ENCODE data around the gene MAP4K2.

Gene MAP4K2

DNA sequence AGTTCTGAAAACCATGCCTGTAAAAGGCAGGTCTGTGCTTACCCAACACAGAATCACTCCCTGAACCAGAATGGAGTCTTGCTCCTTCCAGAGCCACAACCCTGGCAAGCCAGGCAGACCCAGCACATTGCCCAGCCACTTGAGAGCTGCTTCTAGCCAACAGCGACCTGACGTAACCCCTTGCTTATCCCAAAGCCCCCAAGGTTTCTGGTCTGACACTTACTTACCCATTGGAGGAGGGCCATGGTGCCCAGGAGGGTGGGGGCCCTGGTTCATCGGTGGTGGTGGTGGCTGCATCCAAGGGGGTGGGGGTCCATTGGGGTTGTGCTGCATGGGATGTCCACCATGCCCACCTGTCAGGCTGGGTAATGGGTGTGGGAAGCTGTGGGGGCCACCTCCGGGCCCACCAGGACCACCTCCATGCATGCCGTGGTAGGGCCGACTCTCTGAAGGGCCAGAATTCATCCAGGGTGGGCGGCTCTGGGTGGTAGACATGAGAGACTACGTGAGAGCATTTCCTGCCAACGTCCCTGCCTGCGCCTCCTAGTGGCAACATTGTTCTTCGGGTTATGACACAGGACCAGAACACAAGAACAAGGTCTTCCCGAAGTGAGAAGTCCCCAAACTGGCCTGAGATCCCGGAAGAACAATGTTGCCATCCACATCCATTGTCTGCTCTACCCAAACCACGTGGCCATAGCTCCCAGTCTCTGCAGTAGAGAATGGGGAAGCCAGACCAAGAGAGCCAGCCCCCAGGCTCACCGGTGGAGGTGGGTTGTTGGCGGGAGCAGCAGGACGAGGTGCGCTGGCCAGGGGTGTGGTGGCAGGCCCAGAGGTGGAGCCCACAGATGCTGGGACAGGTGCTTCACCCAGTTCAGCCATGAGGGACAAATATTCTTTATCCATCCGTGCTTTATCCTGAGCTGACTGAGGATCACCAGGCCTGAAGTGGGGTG is 35.4 kb downstream of the MAP4K2 start:
- DNase-seq (ENCODE audit: low spot score) = peak; percentile 86

DNA sequence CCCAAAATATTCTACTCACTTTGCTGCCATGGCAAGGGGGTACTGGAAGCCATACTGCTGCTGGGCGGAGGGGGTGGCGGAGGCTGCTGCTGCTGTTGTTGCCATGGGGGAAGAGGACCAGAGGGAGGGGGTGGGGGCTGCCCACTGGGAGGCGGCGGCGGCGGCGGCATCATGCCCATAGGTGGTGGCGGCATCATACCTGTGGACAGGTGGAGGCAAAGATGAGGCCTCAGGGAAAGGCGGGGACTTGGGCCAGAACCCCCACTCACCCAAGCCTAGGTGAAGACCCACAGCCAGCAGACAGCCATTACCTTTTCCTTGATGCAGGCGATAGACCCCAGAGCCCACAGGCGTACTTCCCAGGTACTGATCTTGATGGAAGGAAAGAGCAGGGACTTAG is 36.1 kb downstream of the MAP4K2 start:
- DNase-seq (ENCODE audit: low spot score) = no peak

DNA sequence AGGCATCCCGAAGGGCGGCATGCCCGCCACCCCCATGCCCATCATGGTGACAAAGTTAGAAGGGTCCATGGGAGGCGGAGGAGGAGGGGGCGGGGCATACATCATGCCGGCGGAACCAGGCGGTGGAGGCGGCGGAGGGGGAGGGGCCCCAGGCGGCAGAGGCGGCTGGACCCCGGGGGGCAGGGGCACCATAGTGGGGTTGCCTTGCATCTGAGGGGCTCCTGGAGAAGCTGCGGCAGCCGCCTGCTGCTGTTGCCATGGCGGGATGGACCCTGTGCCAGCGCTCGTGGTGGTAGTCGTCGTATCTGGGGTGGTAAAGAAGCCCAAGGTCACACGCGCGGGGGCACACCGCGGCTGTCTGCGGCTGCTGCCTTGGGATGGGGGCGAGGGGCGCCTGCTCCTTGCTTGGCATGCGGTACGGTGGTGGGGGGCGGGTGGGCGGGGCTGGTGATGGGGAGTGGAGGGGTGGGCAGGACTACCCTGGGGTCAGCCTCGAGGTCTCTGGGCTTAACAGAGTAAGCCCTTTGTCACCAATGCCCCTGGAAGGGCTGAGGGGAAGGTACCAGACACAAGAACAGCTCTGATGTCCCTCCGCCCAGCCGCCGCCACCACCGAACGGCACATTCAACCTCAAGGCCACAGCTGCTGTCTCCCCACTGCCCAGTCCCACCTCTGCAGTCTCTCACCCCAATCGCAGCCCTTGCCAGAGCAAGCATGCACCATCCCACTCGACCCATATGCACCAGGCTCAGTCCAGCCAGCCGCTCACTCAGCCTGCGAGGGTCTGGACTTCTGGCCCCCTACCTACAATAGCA is 37.0 kb downstream of the MAP4K2 start:
- DNase-seq (ENCODE audit: low spot score) = peak; percentile 47

DNA sequence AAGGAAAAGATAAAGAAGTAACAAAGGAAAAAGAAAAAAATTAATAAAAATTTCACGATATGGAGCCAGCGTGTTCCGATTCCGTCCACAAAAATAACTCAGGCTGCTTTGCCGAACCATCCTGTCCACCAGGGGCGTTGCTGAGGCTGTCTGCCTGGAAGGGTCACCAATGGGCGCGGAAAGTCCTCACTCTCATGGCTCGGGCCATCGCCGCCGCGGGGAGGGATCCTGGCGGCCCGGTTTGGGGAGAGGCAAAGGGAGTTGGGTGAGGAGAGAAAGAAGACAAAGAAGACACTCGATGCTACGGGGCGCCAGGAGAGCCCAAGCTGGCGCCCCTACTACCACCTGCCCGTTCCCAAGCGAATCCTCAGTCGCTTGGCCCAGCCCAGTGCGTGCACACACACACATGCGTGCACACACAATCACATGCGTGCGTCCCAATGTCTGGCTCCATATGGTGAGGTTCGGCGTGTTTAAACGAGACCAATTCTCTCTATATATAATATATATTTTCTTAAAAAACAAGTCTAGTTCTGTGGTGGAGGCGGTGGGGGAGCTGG is 37.6 kb downstream of the MAP4K2 start:
- peak; percentile 54 for DNase-seq (ENCODE audit: low spot score)

DNA sequence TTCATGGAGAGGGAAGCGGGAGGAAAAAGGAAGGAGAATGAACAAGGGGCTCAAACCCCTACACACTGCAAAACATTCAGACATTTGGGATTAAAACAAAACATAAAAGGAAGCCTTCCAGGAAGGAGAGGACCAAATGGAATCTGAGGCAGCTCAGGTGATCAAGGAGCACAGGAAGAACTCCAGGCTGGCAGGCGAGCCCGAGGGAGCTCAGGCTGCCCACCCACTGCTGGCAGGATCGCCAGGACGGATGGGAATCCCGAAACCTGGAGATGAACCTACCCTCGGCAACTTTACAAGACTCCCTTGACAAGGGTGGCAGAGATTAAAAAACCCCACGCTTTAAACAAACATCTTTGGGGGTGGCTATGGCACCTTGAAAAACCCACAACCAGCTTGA is 38.3 kb downstream of the MAP4K2 start:
- no peak for DNase-seq (ENCODE audit: low spot score)

DNA sequence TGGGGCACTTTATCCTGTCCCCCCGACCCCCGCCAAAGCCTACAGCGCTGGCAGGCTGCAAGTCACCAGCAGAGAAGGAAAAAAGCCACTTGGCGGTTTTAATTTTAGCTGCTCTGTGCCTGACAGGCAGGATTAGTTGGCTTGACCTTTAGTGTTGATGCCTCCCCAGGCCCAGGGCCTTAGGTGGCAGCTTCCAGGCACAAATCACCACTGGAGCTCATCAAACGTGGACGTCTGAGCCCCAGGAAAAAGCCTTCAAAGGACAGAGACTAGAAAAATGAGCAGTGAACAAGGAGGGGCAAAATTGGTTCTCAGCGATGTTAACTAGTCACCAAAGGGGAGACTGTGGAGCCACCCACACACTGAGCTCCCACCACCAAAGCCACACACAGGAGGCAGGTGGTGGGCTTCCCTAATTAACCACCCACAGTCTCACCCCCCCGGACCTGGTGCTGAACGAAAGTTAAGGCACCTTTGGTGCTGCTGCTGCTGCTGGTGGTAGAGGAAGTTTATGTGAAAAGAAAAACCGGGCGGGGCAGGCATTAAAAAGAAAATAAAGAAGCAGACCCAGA is 38.9 kb downstream of the MAP4K2 start:
- peak; percentile 46 for DNase-seq (ENCODE audit: low spot score)

DNA sequence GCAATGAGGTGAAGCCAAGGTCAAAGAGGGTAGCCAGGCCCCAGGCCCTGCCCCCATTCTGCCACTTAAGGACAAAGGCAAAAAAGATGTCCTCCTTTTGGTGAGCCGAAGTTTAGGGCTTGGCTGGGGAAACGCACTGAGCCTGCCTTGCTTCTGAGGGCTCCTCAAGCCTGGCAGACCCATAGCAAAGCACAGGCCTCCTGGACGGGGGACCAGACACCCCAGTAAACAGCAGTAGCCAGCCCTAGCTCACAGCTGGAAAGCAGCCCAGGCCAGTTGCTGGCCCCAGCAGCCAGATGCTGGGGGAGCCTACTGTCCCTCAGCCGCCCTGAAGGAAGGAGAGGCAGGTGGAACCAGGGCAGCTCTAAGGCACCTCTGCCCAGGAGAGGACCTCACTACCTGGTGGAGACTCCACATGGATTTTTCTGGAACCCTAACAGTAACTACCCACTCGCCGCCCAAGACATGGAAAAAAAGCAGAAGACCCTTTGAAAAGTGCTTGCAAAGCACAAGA is 39.4 kb downstream of the MAP4K2 start:
- no peak for DNase-seq (ENCODE audit: low spot score)

DNA sequence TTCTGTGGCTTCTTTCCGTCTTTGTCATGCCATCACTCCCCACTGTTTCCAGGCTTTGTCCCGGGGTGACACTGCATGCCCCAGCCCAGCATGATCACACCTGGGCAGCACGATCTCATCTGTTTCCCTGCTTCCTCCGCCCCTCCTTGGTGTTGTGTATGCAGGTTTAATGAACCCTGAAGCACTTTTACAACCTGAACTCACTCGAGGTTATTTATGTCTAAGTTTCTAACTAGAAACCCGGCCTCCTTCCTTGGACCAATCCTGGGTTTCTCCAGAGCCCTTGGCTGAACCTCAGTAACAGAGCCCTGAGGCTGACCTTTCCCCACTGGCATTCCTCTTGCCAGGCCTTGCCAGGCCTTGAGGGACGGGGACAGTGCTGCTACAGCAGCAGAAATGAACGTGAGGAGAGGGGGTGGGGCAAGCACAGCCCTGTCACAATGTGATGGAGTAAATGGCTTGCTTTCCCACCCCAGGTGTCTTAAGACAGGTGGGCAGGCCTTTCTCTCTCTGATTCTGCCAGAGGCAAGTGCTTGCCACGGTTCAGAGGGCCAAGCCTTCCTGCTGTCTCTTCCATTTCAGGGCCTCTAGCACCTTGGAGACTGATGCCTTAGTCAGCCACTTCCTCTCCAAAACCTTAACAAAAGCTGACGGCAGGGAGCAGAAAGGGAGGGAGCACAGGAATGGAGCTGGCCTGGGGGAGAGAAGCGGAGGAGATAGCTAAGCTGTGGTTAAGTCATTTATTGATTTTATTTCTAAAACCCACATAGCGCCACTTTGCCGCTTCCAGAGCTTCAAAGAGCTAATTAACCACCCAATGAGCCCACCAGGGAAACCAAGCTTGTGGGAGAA is 40.1 kb downstream of the MAP4K2 start:
- no peak for DNase-seq (ENCODE audit: low spot score)

DNA sequence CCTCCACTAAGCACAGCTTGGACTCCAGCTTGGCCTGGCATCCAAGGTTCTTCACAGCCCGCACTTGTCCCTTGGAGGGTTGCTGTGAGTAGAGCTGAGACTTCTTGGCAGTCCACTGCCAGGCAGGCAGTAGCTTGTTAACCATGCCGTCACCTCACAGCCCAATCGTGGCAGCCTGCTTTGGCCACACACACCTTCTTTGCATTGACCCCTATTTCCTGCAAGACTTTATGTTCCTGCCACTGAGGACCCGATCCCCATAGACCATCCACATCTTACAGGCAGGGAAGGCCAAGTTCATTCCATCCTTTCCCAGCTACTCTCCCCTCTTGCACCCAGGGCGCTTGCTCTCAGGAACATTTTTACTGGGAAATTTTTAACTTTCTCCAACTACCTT is 40.7 kb downstream of the MAP4K2 start:
- DNase-seq (ENCODE audit: low spot score) = no peak

DNA sequence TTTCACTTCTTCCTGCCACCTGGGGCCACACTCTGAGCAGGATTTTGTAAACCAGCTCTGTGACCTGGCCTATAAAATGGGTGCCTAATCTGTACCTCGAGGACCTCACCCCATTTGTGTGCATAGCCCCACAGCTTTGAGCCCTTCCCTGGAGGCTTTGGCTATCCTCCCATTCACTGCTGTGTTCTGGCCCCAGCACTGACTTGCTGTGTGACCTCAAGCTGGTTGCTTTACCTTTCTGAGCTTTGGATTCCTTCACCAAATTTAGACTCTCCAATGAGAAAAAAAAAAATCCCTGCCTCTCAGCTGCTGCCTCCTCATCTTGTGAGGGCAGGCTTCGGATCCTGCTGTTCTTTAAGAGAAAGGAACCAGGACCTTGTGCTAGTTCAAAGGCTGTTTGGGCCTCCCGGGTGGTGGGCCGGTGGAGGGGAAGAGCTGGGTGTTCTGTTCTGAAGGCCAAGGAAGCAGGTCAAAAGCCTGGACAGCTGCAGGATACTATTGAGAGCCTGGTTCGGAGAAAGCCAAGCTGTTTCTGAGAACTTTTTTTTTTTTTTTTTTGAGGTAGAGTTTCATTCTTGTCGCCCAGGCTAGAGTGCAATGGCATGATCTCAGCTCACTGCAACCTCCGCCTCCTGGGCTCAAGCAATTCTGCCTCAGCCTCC is 42.1 kb downstream of the MAP4K2 start:
- DNase-seq (ENCODE audit: low spot score) = no peak

DNA sequence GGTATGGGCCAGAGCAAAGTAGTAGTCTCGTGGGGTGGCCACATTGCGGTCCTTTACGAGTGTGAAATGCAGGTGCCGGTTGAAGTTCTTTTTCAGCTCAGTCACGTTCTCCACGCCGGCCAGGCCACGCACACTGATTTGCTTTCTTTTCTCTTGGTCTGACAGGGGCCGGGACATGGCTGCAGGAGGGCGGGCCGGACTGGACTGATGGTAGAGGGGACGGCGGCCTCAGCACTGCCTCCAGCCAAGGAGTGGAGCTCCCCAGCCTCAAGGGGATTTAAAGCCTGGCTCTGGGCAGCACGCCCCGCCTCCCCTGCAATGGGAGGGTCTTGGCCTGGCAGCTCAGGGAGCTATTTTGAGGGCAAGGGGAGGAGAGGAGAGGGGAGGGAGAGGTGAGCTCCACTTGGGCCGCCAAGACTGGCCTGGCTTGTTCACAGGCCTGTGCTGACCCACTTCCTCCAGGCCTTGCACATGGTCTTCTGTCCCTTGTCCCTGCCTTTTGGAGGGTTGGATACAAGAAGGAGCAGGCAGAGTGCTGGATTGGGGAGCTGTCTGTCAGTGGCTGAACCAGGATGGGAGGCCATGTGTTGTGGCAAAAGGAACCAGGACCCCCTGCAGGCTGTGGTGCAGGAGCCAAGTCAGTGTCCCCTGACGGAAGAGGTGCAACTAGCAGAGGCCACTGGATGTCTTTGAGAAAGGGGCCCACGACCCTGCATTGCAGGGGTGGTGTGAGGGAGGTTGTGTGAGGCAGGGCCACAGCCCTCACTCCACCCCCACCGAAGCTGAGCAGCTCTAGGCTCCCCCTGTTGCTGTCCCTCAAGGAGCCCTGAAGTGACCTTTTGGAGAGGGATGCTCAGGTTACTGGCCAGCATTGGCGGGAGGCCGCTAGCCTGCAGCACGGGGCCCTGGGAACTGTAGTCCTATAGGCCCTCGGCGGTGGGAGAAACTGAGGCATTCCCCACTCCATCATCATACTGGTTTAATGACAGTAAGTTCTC is 43.0 kb downstream of the MAP4K2 start, which contains the start of gene PYGM:
PYGM (minus strand) TSS at position 253 of the 998 bp plus-strand sequence; CDS start at position 177, 76 bp downstream.
- DNase-seq (ENCODE audit: low spot score) = peak; percentile 88

DNA sequence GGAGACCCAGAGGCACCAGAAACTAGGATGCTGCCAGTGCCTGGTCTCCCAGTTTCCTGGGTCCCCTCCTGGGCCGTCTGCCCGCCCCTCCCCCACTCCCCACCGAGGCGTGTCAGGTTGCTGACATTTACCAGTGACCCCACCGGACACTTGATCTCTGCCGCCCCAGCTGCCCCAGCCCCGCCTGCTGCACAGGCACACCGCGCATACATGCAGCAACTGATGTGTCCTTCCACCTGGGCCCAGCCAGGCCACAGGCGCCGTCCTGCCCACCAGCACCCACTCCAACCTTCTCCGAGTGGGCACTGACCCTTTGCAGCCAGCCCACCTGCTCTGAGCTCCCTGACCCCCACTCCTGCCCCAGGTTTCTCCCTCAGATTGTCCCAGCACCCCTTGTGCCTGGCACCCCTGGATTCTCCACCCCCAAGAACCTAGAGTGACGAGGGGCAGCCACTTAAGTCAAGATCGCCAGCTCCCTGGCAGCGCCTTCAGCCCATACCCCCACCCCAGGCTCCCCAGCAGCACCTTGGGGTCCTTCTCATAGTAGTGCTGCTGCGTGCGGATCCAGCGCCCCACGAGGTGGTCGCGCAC is 43.8 kb downstream of the MAP4K2 start:
- peak; percentile 48 for DNase-seq (ENCODE audit: low spot score)

DNA sequence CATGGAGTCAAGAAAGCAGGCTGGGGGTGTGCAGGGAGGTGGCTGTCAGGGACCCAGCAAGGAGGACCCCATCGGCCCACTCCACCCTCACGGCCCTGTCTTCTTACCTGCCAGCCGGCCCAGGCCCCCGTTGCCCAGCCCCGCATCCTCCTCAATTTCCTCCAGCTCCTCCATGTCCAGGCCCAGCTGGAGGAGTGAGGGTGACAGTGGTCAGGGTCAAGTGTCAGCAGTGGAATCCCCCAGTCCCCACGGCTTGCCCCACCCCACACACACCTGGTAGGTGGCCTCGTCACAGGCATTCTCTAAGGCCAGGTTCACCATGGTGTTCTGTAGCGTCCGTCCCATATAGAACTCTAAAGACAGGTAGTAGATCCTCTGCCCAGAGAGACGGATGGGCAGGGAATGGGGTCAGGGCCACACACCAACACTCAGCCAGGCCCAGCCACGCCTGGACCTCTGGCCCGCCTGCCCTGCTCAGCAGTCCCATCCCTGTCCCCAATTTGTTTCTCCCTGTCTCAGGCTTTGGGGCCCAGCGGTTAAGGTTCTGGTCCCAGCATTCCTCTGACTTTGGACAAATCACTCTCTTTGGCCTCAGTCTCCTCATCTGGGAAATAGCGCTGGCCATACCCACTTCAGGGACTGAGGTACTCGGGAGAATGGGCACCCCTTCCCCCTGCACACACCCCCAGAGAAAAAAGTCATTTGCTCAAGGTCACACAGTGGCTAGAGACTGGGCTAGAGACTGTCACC is 44.5 kb downstream of the MAP4K2 start:
- no peak for DNase-seq (ENCODE audit: low spot score)

DNA sequence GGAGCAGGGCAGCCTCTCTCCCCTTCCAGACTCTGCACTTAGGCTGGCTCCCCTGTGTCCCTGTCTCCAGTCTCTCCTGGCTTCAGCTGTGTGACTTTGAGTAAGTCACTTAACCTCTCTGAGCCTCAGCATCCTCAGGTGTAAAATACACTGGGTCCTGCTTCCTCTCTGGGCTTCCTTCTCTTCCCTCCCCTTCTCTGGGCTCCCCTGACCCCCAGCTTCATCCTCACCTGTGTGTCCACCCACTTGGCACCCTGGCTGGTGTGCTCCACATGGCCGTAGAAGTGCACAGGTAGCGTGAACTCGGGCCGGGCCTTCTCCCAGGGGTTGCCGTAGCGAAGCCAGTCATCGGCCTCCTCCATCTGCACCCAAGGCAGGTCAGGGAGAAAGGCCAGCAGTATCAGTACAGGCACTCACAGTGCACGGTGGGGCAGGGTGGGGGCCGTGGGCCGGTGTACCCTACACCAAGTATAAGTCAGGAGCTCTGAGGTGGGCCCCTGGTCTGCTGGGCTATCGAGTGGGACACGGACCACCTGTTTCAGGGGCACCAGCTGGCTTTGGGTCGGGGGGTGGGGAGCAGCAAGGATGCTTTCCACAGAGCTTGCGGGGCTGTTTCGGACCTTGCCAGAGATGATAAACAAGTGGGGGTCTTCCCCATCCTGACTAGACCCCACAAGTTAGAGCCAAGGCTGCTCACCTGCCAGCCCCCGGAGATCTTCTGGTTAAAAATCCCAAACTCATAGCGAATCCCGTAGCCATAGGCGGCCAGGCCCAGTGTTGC is 45.3 kb downstream of the MAP4K2 start:
- DNase-seq (ENCODE audit: low spot score) = no peak

DNA sequence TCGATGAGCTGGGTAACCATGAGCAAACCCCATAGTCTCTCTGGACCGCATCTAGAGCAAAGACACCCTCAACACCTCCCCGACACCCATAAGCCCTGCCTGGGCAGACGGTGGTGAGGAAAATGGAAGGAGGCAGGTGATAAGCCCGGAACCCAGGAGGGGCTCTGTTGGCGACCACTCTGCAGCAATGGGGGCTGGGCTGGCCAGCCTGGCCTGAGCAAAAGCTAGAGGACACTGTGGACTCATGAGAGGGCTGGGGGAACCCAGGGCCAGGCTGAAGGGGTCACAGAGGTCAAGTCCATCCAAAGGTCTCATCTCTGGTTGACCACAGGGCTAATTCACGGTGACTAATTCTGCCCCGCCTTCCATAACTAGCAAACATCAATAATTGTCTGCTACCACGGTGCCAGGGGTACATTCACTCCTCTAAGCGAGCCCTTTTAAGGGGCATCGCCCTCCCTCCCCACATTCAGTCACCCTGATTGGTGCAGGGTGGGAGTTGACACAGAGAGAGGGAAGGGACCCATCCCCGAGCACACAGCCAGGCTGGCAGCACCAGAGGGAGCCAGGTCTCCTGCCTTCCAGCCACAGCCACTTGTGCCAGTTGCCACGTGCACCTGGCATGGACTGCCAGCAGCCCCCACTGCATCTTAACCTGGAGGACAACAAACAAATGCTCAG is 47.2 kb downstream of the MAP4K2 start:
- DNase-seq (ENCODE audit: low spot score) = no peak

DNA sequence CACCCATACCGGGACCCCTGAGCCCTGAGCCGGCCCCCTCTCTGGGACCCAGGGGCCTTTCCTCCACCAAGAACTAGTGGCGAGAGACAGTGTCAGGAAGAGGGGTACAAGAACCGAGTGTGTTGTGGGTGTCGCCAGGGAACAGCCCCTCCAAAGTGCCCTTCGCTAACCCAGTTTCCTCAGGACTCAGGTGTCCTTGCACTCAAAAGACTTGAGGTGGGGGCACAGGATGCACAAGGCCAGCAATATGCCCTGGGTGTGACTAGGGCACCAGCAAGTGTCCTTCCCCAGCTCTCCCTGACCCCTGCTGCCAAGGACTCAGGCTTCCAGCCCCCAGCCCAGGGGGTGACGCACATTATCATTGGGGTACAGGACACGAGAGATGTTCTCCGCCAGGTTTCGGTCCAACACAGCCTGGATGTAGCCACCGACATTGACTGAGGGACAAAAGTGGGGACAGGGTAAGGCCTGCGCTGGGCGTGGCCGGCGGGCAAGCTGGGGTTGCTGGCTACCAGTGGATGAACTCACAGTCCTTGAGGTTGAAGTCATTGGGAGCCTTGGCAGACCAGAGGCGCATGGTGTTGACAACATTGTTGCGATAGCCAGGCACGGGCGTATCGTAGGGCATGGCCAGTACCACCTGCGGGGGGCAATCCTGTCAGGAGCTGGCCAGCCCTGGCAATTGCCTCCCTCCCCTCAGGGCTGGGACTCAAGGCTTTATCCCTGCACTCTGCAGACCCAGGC is 47.9 kb downstream of the MAP4K2 start:
- DNase-seq (ENCODE audit: low spot score) = no peak
